HG03097 (cell line): Measurements from ENCODE around the gene TAS2R39.
"Not testable (repeated sequence)": the region's sequence is repeated elsewhere in the genome, so short reads cannot be mapped to it uniquely, and the experiment has no call there.

ENCODE experiments used
- ATAC-seq: cut with Tn5 transposase; IDR thresholded peaks from one replicate; pipeline ENCODE4 v1.9.1; 2021; ENCODE audit not compliant: unreplicated experiment, low FRiP score

Gene TAS2R39

DNA sequence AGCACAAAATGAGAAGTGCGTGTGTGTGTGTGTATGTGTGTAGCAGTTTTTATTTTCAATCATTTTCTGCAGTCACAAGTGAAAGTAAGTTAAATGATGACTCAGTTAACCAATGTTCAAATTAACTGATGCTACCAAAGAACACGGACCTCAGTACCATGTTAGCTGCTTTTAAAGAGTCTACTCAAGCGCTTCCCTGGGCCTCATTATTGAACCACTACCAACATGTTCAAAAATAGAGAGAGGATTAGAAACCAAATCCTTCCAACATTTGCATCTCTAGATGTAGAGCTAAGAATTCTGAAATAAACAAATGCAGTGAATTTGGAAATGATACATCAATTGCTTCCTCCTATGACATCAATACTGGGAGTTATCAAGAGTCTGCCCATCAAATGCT lies at the start of gene TAS2R39:
Gene TAS2R39 (plus strand): TSS at position 396 of the 400 bp plus-strand sequence. CDS start 0 bp downstream, at position 396.
- ATAC-seq: no peak

- ATAC-seq: no peak
Observed at GRCh38 chr7:143147070-143147469, 36.1 kb upstream of the TAS2R39 start.

DNA sequence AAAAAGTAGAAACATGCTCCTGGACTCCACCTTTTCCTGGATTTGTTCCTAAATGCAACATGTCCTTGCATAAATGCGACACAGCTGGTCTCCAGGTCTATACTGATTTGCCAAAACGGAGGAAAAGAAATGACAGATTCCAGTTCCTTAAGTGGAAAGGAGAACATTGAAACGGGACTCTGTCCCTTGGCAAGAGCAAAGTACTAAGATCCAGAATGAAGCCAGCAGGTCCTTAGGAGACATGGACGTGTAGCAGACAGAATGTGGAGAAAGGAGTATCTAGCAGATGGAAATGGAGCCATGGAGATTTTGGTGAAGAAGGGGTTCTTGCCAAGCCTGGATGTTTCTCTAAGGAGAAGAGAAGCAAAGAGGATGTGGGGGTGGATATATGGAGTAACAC lies 35.2 kb upstream of the TAS2R39 start:
- no peak for ATAC-seq

GRCh38 chr7:143148651-143149050 lies 34.6 kb upstream of the TAS2R39 start:
- no peak for ATAC-seq

- not testable (repeated sequence) for ATAC-seq
Observed at GRCh38 chr7:143150696-143151095, 32.5 kb upstream of the TAS2R39 start.

- not testable (repeated sequence) for ATAC-seq
Observed at GRCh38 chr7:143158617-143159016, 24.6 kb upstream of the TAS2R39 start.

DNA sequence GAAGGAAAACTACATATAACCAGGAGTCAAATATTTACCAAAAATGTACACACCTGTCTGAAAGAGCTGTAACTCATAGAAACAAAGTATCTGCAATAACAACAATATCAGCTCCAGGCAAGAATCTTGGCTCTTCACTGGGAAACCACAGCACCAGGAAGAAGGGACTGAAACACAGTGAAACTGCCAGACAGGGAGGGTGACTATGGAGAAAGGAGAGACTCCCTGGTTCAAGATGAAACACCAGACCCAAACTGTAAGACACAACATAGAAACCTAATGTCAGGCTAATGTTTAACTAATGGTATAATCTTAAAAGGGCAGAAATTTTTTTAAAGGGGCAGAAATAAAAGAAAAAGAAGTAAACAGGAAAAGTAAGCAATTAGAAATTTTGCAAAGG lies 11.5 kb upstream of the TAS2R39 start:
- no peak for ATAC-seq

DNA sequence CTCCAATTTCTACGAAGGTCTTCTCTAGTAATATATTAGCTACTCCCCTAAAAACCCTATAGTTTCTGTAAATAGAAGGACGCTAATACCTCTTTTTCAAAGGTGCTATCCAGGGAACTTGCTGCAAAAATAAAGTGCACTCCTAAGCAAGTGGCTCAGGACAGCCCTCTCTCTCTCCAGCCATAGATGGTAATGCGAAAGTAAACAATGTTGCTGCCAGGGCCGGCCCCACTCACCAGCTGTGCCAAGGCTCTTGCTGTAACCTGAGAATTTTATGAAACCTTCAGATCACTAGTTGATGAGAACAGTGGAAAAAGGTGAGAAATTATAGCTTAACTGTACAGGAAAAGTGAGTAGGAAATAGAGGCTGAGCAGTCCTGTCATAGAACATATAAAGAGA lies 10.9 kb upstream of the TAS2R39 start:
- ATAC-seq: no peak

DNA sequence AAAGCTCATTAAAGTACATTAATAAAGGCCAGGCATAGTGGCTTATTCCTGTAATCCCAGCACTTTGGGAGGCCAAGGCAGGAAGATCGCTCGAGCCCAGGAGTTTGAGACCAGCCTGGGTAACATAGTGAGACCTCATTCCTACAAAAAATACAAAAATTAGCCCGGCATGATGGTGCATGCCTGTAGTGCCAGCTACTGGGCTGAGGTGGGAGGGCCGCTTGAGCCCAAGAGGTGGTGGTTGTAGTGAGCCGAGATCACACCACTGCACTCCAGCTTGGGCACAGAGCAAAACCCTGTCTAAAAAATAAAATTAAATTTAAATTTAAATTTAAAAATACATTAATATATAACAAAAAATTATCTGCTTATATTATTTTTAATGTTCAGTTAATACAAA lies 7.1 kb upstream of the TAS2R39 start:
- ATAC-seq: no peak

DNA sequence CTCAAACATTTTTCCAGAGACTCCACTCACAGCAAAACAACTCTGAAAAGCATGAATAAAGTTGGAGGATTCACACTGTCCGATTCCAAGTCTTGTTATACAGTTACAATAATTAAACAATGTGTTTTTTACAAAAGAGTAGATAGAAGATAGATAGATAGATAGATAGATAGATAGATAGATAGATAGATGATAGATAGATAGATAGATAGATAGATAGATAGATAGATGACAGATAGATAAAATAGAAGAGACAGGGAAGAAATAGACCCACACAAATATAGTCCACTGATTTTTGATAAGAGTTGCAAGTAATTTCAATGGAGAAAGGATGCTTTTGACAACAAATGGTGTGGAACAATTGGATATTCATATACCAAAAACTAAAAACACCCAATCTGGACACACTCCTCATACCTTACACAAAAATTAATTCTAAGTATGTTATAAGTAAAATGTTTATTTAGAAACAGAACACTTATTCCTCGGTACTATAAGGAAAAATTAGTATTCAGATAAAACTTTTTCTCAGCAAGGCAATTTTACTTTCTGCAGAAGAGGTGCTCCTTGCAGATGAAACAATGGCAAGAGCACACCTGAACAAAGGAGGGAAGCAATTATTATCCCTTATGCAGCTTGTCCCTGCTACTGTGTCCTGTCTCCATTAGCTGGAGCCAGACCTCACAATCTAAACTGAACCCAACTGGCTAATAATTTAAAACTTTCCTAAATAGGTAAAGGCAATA lies 5.7 kb upstream of the TAS2R39 start:
- no peak for ATAC-seq

DNA sequence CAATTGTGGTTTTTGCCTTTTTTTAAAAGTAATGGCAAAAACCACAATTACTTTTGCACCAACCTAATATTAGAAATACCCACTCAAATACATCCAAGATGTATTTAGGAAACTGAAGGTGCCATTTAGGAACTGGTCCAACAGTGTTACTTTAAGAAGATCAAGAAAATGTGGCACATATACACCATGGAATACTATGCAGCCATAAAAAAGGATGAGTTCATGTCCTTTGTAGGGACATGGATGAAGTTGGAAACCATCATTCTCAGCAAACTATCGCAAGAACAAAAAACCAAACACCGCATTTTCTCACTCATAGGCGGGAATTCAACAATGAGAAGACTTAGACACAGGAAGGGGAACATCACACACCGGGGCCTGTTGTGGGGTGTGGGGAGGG lies 2.4 kb upstream of the TAS2R39 start:
- ATAC-seq: not testable (repeated sequence)

- ATAC-seq: no peak
Observed at GRCh38 chr7:143181349-143181748, 1.9 kb upstream of the TAS2R39 start.

GRCh38 chr7:143185551-143185950 lies 2.3 kb downstream of the TAS2R39 start:
- ATAC-seq: no peak

GRCh38 chr7:143188994-143189393 lies 5.8 kb downstream of the TAS2R39 start:
- ATAC-seq: no peak

- no peak for ATAC-seq
Observed at GRCh38 chr7:143193880-143194279, 10.7 kb downstream of the TAS2R39 start.

DNA sequence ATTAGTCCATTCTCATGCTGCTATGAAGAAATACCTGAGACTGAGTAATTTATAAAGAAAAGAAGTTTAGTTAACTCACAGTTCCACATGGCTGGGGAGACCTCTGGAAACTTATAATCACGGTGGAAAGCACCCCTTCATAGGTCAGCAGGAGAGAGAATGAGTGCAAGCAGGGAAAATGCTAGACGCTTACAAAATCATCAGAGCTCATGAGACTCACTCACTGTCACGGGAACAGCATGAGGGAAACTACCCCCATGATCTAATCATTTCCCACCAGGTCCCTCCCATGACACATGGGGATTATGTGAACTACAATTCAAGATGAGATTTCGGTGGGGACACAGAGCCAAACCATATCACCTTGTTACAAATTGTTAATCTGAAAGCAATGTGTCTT lies 15.8 kb downstream of the TAS2R39 start:
- ATAC-seq: peak; percentile 50

DNA sequence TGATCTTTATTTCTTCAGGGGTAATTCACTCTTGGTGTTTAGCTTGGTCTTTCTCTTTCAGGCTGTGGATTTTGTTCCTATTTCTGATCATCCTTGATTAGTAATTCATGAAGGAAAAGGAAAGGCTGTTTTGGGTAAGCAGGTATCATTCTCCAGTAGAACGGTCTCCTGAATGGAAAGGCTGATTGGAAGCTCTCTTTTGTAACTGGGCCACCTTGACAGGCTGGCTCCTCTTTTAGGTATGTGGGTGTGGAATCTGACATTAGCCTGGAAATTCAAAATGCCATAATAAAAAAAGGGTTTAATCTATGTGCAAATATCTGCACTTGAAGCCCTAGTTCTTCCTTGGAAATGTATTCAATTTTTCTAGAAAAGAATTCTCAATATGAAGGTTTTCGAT lies 18.9 kb downstream of the TAS2R39 start:
- ATAC-seq: no peak

GRCh38 chr7:143203386-143203785 lies 20.2 kb downstream of the TAS2R39 start:
- ATAC-seq: no peak

GRCh38 chr7:143205560-143206293 lies 22.5 kb downstream of the TAS2R39 start:
- peak; percentile 91 for ATAC-seq

GRCh38 chr7:143210541-143210940 lies 27.3 kb downstream of the TAS2R39 start:
- ATAC-seq: no peak

GRCh38 chr7:143213478-143213877 lies 30.3 kb downstream of the TAS2R39 start:
- not testable (repeated sequence) for ATAC-seq
